ENCODE data around the gene YIPF7. TPM values are rescaled to one million over a fixed set of nuclear protein-coding genes. Genes with fewer than 3 reads are reported as not detected.

YIPF7 gene
- total and polyA plus RNA-seq, 9 of the 15 experiments (the other 6 are each of a cell fraction or from before 2014, with no cell fraction given): 0.14 TPM; not detected in 8

DNA sequence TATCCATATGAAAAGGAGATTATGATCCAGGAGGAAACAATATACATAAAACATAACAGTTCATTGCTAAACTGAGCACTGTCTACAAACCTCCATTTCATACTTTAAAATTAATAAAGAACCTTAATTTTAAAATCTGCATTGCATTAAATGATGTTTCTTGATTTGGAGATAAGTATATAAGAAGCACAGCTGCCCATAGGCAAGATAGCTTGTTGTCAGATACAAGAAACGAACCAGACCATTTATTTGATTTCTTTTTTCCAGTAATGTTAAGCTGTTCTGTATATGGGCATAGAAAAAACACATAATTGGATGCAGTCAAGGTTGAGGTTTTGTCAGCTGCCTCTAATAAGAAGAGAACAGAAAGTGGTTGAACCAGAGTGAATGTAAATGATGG, 33.2 kb upstream of the YIPF7 start:
- CTCF ChIA-PET (ENCODE audit: low intra/inter-chr PET ratio): no interaction called here
- POLR2A ChIA-PET: interaction anchor here (1.1 kb wide), 1 partner anchor 9 kb away, joined by 5 read pairs; no protein-coding TSS in a partner anchor
- no peak for FAIRE-seq
- Histone ChIP-seq H3K4me2 (ENCODE audit: insufficient read depth, low read length) (no peak overlapping the region), H3K27me3 (ENCODE audit: control insufficient read depth in 2 of 2, insufficient read depth in 2 of 2, low read length in 2 of 2) (no peaks in the 10 kb centered on the region), H3K4me3 (no peak overlapping the region), H2AFZ (ENCODE audit: low read depth, low read length) (no peak overlapping the region), H3K27ac (ENCODE audit: extremely low read depth, low read depth, low read length) (no peak overlapping the region), H3K9me3 (replicated peaks; ENCODE audit: control insufficient read depth, insufficient read depth, low read depth, low read length) (no peaks in the 10 kb centered on the region), H3K9me1 (ENCODE audit: control insufficient read depth, insufficient read depth, low read length) (no peaks in the 10 kb centered on the region), H3K9ac (ENCODE audit: insufficient read depth in 1 of 2, low read depth in 2 of 2, low read length in 2 of 2) (no peak overlapping the region), H3K4me1 (replicated peaks in 1 of 2; ENCODE audit: control insufficient read depth in 2 of 2, insufficient read depth in 2 of 2, low read length in 2 of 2) (no peaks in the 10 kb centered on the region), H4K20me1 (replicated peaks; ENCODE audit: control insufficient read depth, insufficient read depth, low read length) (no peaks in the 10 kb centered on the region), H3K36me3 (ENCODE audit: control insufficient read depth, insufficient read depth, low read length) (peaks cover 90% of the 10 kb centered on the region), H3K79me2 (ENCODE audit: control insufficient read depth, insufficient read depth, low read length) (peaks cover 28% of the 10 kb centered on the region)
- TF ChIP-seq, protein P1, sequence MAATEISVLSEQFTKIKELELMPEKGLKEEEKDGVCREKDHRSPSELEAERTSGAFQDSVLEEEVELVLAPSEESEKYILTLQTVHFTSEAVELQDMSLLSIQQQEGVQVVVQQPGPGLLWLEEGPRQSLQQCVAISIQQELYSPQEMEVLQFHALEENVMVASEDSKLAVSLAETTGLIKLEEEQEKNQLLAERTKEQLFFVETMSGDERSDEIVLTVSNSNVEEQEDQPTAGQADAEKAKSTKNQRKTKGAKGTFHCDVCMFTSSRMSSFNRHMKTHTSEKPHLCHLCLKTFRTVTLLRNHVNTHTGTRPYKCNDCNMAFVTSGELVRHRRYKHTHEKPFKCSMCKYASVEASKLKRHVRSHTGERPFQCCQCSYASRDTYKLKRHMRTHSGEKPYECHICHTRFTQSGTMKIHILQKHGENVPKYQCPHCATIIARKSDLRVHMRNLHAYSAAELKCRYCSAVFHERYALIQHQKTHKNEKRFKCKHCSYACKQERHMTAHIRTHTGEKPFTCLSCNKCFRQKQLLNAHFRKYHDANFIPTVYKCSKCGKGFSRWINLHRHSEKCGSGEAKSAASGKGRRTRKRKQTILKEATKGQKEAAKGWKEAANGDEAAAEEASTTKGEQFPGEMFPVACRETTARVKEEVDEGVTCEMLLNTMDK (IDR thresholded peaks at IDR 0.05; ENCODE audit: borderline replicate concordance, insufficient read depth, low read depth, low read length, poor library complexity, severe bottlenecking): no peak
- TF ChIP-seq GABPA (tag; conservative IDR thresholded peaks at IDR 0.05; ENCODE audit: low read depth): no peak
- TF ChIP-seq, protein P2, sequence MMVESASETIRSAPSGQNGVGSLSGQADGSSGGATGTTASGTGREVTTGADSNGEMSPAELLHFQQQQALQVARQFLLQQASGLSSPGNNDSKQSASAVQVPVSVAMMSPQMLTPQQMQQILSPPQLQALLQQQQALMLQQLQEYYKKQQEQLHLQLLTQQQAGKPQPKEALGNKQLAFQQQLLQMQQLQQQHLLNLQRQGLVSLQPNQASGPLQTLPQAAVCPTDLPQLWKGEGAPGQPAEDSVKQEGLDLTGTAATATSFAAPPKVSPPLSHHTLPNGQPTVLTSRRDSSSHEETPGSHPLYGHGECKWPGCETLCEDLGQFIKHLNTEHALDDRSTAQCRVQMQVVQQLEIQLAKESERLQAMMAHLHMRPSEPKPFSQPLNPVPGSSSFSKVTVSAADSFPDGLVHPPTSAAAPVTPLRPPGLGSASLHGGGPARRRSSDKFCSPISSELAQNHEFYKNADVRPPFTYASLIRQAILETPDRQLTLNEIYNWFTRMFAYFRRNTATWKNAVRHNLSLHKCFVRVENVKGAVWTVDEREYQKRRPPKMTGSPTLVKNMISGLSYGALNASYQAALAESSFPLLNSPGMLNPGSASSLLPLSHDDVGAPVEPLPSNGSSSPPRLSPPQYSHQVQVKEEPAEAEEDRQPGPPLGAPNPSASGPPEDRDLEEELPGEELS (CRISPR knock-in tag; IDR thresholded peaks at IDR 0.05; ENCODE audit: borderline replicate concordance): no peak
- TF ChIP-seq SNRNP70 (optimal IDR thresholded peaks at IDR 0.05; ENCODE audit: low read depth, low read length): no peak
- TF ChIP-seq, protein P3, sequence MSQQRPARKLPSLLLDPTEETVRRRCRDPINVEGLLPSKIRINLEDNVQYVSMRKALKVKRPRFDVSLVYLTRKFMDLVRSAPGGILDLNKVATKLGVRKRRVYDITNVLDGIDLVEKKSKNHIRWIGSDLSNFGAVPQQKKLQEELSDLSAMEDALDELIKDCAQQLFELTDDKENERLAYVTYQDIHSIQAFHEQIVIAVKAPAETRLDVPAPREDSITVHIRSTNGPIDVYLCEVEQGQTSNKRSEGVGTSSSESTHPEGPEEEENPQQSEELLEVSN (IDR thresholded peaks at IDR 0.05; ENCODE audit: borderline replicate concordance in 1 of 2, extremely low read depth in 1 of 2, insufficient read depth in 1 of 2, insufficient read length in 1 of 2, low read depth in 1 of 2, low read length in 1 of 2, poor library complexity in 1 of 2, severe bottlenecking in 1 of 2): no peak
- TF ChIP-seq, protein P4, sequence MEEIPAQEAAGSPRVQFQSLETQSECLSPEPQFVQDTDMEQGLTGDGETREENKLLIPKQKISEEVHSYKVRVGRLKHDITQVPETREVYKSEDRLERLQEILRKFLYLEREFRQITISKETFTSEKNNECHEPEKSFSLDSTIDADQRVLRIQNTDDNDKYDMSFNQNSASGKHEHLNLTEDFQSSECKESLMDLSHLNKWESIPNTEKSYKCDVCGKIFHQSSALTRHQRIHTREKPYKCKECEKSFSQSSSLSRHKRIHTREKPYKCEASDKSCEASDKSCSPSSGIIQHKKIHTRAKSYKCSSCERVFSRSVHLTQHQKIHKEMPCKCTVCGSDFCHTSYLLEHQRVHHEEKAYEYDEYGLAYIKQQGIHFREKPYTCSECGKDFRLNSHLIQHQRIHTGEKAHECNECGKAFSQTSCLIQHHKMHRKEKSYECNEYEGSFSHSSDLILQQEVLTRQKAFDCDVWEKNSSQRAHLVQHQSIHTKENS (CRISPR knock-in tag; IDR thresholded peaks at IDR 0.05): no peak
- TF ChIP-seq HDAC6 (IDR thresholded peaks at IDR 0.05; ENCODE audit: low read depth, low read length): no peak
- TF ChIP-seq GTF2E2 (tag; IDR thresholded peaks at IDR 0.05): no peak
- DNase-seq (ENCODE audit: extremely low read depth in 1 of 4, low spot score in 3 of 4): no peak
- BruUV-seq (replicated peaks): no TSS peak
- intact Hi-C loops (cut with micrococcal nuclease): no loop called here
- 80% methylated on average over 1 of the region's 1 CpG for WGBS (ENCODE audit: insufficient coverage, low coverage, missing lambda C conversion rate)
- in situ Hi-C loops (cut with MboI): no loop called here
- ATAC-seq: no peak
